GM12875 (cell line): Measurements from ENCODE around the gene FGD4.

Experiments used
- H3K4me3 ChIP-seq: one replicate; pipeline ENCODE4 v1.5.1; 2011; ENCODE audit warnings: low read depth, low read length, control low read depth
- CTCF ChIP-seq: IDR thresholded peaks from 2 replicates; pipeline ENCODE4 v1.5.1; 2011; ENCODE audit warnings: low read depth, mild to moderate bottlenecking, control low read depth, inconsistent platforms, low read length, moderate library complexity, borderline replicate concordance; ENCODE audit not compliant: insufficient read depth

FGD4 gene

GRCh38 chr12:32615441-32615840 lies 216.1 kb downstream of the FGD4 start:
- TF ChIP-seq CTCF = no peak
- no peak overlapping the region for H3K4me3 ChIP-seq

GRCh38 chr12:32617534-32617933 lies 218.2 kb downstream of the FGD4 start:
- no peak overlapping the region for H3K4me3 ChIP-seq
- TF ChIP-seq CTCF = no peak

- TF ChIP-seq CTCF = no peak
- H3K4me3 ChIP-seq = no peak overlapping the region
Observed at GRCh38 chr12:32618115-32618514, 218.8 kb downstream of the FGD4 start.

- no peak overlapping the region for H3K4me3 ChIP-seq
- no peak for TF ChIP-seq CTCF
Observed at GRCh38 chr12:32627976-32628375, 228.6 kb downstream of the FGD4 start.

- no peak overlapping the region for H3K4me3 ChIP-seq
Observed at GRCh38 chr12:32641287-32641901, 242.0 kb downstream of the FGD4 start.

GRCh38 chr12:32644431-32644830 lies 245.1 kb downstream of the FGD4 start:
- no peak for TF ChIP-seq CTCF
- no peak overlapping the region for H3K4me3 ChIP-seq

More at GRCh38 chr12:32641287-32641901, 242.0 kb downstream of the FGD4 start:
- no peak for TF ChIP-seq CTCF

GRCh38 chr12:32647275-32647674 lies 247.9 kb downstream of the FGD4 start:
- no peak overlapping the region for H3K4me3 ChIP-seq
- TF ChIP-seq CTCF = no peak
